ENCODE results near the gene TENT5A. TPM values are rescaled to one million over a fixed set of nuclear protein-coding genes. Genes with fewer than 3 reads are reported as not detected.

Gene TENT5A
- polyA plus RNA-seq, 3 donors, result 9.1 to 28.9 (median 12.1) TPM

- Histone ChIP-seq H3K27ac (ENCODE audit: low read depth in 1 of 2, low read length in 2 of 2) (no peak overlapping the region), H3K4me3 (replicated peaks in 1 of 3; ENCODE audit: low read depth in 2 of 3, low read length in 3 of 3) (no peak overlapping the region), H3K4me1 (ENCODE audit: control insufficient read depth in 1 of 2, insufficient read depth in 2 of 2, low read length in 2 of 2) (no peaks in the 10 kb centered on the region), H3K4me2 (replicated peaks; ENCODE audit: extremely low read depth, low read length, poor library complexity, severe bottlenecking) (no peak overlapping the region), H3K36me3 (replicated peaks in 1 of 2; ENCODE audit: control insufficient read depth in 1 of 2, insufficient read depth in 2 of 2, low read length in 2 of 2) (no peaks in the 10 kb centered on the region), H3K79me2 (ENCODE audit: insufficient read depth, low read length) (no peaks in the 10 kb centered on the region), H3K9me3 (replicated peaks in 1 of 2; ENCODE audit: control insufficient read depth in 1 of 2, insufficient read depth in 1 of 2, low read length in 2 of 2) (peaks cover 6 to 9% of the 10 kb centered on the region in 2 donors), H4K20me1 (ENCODE audit: insufficient read depth, low read length) (no peaks in the 10 kb centered on the region), H2AFZ (ENCODE audit: insufficient read depth, low read depth, low read length, poor library complexity, severe bottlenecking) (no peak overlapping the region), H3K27me3 (ENCODE audit: control insufficient read depth in 2 of 2, insufficient read depth in 2 of 2, low read length in 2 of 2) (no peaks in the 10 kb centered on the region), H3K9ac (ENCODE audit: insufficient read depth, low read length, poor library complexity, severe bottlenecking) (no peak overlapping the region)
- peak overlapping the region in 1 of 7 donors; percentile 58 for H3K27ac Mint-ChIP-seq
- H3K4me1 Mint-ChIP-seq, result no peaks in the 10 kb centered on the region
- H3K27me3 Mint-ChIP-seq (ENCODE audit: low read depth in 3 of 3), result no peaks in the 10 kb centered on the region
- peaks cover 3 to 17% (median 13%) of the 10 kb centered on the region in 7 donors for H3K9me3 Mint-ChIP-seq
- DNase-seq, result no peak
- TF ChIP-seq CTCF (IDR thresholded peaks at IDR 0.05), result no peak
- intact Hi-C loops (cut with micrococcal nuclease), result loop anchor here in 1 of 2 donors (5.0 kb wide), 1 partner anchor 432 kb away; no protein-coding TSS in a partner anchor
- H3K36me3 Mint-ChIP-seq, result peaks cover 3 to 6% of the 10 kb centered on the region in 2 donors
- no peak overlapping the region for H3K4me3 Mint-ChIP-seq
Measured at GRCh38 chr6:81704700-81705099, 47.8 kb downstream of the TENT5A start.

- Mint-ChIP-seq H3K27me3 (ENCODE audit: low read depth in 3 of 3) (no peaks in the 10 kb centered on the region), H3K36me3 (peaks cover 3 to 6% of the 10 kb centered on the region in 2 donors), H3K4me1 (peaks cover 3% of the 10 kb centered on the region), H3K27ac (no peak overlapping the region), H3K4me3 (no peak overlapping the region), H3K9me3 (peaks cover 3 to 15% (median 13%) of the 10 kb centered on the region in 7 donors)
- no peak overlapping the region for H2AFZ ChIP-seq (ENCODE audit: insufficient read depth, low read depth, low read length, poor library complexity, severe bottlenecking)
- H3K4me3 ChIP-seq (replicated peaks in 1 of 3; ENCODE audit: low read depth in 2 of 3, low read length in 3 of 3), result no peak overlapping the region
- H3K4me2 ChIP-seq (replicated peaks; ENCODE audit: extremely low read depth, low read length, poor library complexity, severe bottlenecking), result no peak overlapping the region
- no peaks in the 10 kb centered on the region for H3K36me3 ChIP-seq (replicated peaks in 1 of 2; ENCODE audit: control insufficient read depth in 1 of 2, insufficient read depth in 2 of 2, low read length in 2 of 2)
- H4K20me1 ChIP-seq (ENCODE audit: insufficient read depth, low read length), result no peaks in the 10 kb centered on the region
- H3K27ac ChIP-seq (ENCODE audit: low read depth in 1 of 2, low read length in 2 of 2), result no peak overlapping the region
- no peaks in the 10 kb centered on the region for H3K27me3 ChIP-seq (ENCODE audit: control insufficient read depth in 2 of 2, insufficient read depth in 2 of 2, low read length in 2 of 2)
- DNase-seq, result no peak
- H3K4me1 ChIP-seq (ENCODE audit: control insufficient read depth in 1 of 2, insufficient read depth in 2 of 2, low read length in 2 of 2), result no peaks in the 10 kb centered on the region
- no peaks in the 10 kb centered on the region for H3K79me2 ChIP-seq (ENCODE audit: insufficient read depth, low read length)
- no peak for TF ChIP-seq CTCF (IDR thresholded peaks at IDR 0.05)
- intact Hi-C loops (cut with micrococcal nuclease), result no loop called here
- H3K9me3 ChIP-seq (replicated peaks in 1 of 2; ENCODE audit: control insufficient read depth in 1 of 2, insufficient read depth in 1 of 2, low read length in 2 of 2), result peaks cover 6 to 9% of the 10 kb centered on the region in 2 donors
- no peak overlapping the region for H3K9ac ChIP-seq (ENCODE audit: insufficient read depth, low read length, poor library complexity, severe bottlenecking)
- no CpG with 5 or more reads among the region's 1 CpG for WGBS (ENCODE audit: insufficient coverage)
Measured at GRCh38 chr6:81700414-81700813, 52.1 kb downstream of the TENT5A start.

Data from CD14-positive monocyte (primary cell).